Suprapubic skin (tissue), 3 donors: ENCODE results near the gene ARL8A.

Experiments used
- CTCF ChIP-seq, 2 donors: fragments of 200-600 bp in 1 of 2; fragments of 450-650 bp in 1 of 2; sonication (generic) in 1 of 2; IDR thresholded peaks; one replicate each; pipeline ENCODE4 v1.5.1; 2016 to 2019; ENCODE audit warnings: antibody characterized with exemption in 2 of 2, mild to moderate bottlenecking in 1 of 2, moderate library complexity in 1 of 2
- POLR2A ChIP-seq, 2 donors: fragments of 450-650 bp; IDR thresholded peaks; one replicate each; pipeline ENCODE4 v1.6.1; 2017; ENCODE audit warnings: antibody characterized with exemption in 2 of 2, mild to moderate bottlenecking in 2 of 2, moderate library complexity in 2 of 2

- TF ChIP-seq POLR2A (IDR thresholded peaks at IDR 0.05), result no peak
- TF ChIP-seq CTCF (IDR thresholded peaks at IDR 0.05), result no peak
These were observed 35.6 kb upstream of the ARL8A start for GRCh38 chr1:202179828-202180750.
